Fibroblast of lung (primary cell): ENCODE results near the gene PDLIM4. TPM values are rescaled to one million over a fixed set of nuclear protein-coding genes. Genes with fewer than 3 reads are reported as not detected.

Experiments
- DNase-seq, 2 donors: peaks; one replicate each; pipeline versions ENCODE4 v3.0.0 to v3.0.0-alpha.2; 2010; ENCODE audit warnings: low read depth in 2 of 2
- H2AFZ ChIP-seq: 2 replicates; pipeline ENCODE4 v1.5.1; 2012; ENCODE audit warnings: low read length, control low read depth, inconsistent platforms
- H3K27ac ChIP-seq: 2 replicates; pipeline ENCODE4 v1.5.1; 2011; ENCODE audit warnings: low read length, control low read depth; ENCODE audit not compliant: insufficient read depth
- H3K27me3 ChIP-seq: 2 replicates; pipeline ENCODE4 v1.5.1; 2011; ENCODE audit warnings: mild to moderate bottlenecking, low read length; ENCODE audit not compliant: control insufficient read depth, insufficient read depth
- H3K36me3 ChIP-seq: 2 replicates; pipeline ENCODE4 v1.5.1; 2011; ENCODE audit warnings: low read length; ENCODE audit not compliant: control insufficient read depth, insufficient read depth
- H3K4me1 ChIP-seq: 2 replicates; pipeline ENCODE4 v1.5.1; 2011; ENCODE audit warnings: low read length; ENCODE audit not compliant: control insufficient read depth, insufficient read depth; ENCODE audit errors: extremely low read depth
- H3K4me2 ChIP-seq: 2 replicates; pipeline ENCODE4 v1.5.1; 2011; ENCODE audit warnings: low read length, control low read depth; ENCODE audit not compliant: insufficient read depth; ENCODE audit errors: extremely low read depth
- H3K4me3 ChIP-seq, 4 experiments: fragments of 200-600 bp in 1 of 4; sonication (generic) in 1 of 4; replicated peaks in 1 of 4; 2 replicates each; pipeline ENCODE4 v1.5.1; 2011 to 2016; ENCODE audit warnings: low read length in 4 of 4, low read depth in 3 of 4, mild to moderate bottlenecking in 3 of 4, control low read depth in 2 of 4, inconsistent platforms in 1 of 4, mixed read lengths in 1 of 4; ENCODE audit not compliant: insufficient read depth in 1 of 4; ENCODE audit errors: control extremely low read depth in 1 of 4
- H3K79me2 ChIP-seq: 2 replicates; pipeline ENCODE4 v1.5.1; 2012; ENCODE audit warnings: mild to moderate bottlenecking, low read length, inconsistent platforms; ENCODE audit not compliant: control insufficient read depth, insufficient read depth
- H3K9ac ChIP-seq: 2 replicates; pipeline ENCODE4 v1.5.1; 2011; ENCODE audit warnings: mild to moderate bottlenecking, low read length, control low read depth; ENCODE audit not compliant: insufficient read depth
- H3K9me3 ChIP-seq: 2 replicates; pipeline ENCODE4 v1.5.1; 2012; ENCODE audit warnings: low read depth, low read length; ENCODE audit not compliant: control insufficient read depth, insufficient read depth
- H4K20me1 ChIP-seq: 2 replicates; pipeline ENCODE4 v1.5.1; 2011; ENCODE audit warnings: low read length; ENCODE audit not compliant: control insufficient read depth, insufficient read depth; ENCODE audit errors: extremely low read depth
- EZH2 ChIP-seq: IDR thresholded peaks from 2 replicates; pipeline ENCODE4 v1.5.1; 2012; ENCODE audit warnings: low read length, control low read depth, mild to moderate bottlenecking; ENCODE audit errors: missing control alignments
- polyA plus RNA-seq, 2 donors: library from polyadenylated mRNA; depleted of rRNA in 1 of 2; stranded (reverse) in 1 of 2; unstranded in 1 of 2; fragments of >200 nt; gene quantifications; 2 replicates each; pipeline ENCODE4 v1.2.1, GENCODE V29; 2011 to 2012; ENCODE audit warnings: missing spikeins in 1 of 2
- total RNA-seq: library from RNA; depleted of rRNA; stranded (reverse); fragments of >200 nt; gene quantifications from 2 replicates; pipeline ENCODE4 v1.2.1, GENCODE V29; 2014
- TF ChIP-seq, protein P1 (sequence below), 2 donors: IDR thresholded peaks in 1 of 2; conservative IDR thresholded peaks in 1 of 2; 1 replicate in 1 of 2; 2 replicates in 1 of 2; pipeline ENCODE4 v1.5.1; 2011 to 2012; ENCODE audit warnings: low read length in 2 of 2, control low read depth in 1 of 2, inconsistent platforms in 1 of 2, low read depth in 1 of 2, mild to moderate bottlenecking in 1 of 2

Gene PDLIM4
- total and polyA plus RNA-seq, 2 donors (not counting 1 experiment from before 2014, with no cell fraction given): 10.7 to 67.2 TPM

DNA sequence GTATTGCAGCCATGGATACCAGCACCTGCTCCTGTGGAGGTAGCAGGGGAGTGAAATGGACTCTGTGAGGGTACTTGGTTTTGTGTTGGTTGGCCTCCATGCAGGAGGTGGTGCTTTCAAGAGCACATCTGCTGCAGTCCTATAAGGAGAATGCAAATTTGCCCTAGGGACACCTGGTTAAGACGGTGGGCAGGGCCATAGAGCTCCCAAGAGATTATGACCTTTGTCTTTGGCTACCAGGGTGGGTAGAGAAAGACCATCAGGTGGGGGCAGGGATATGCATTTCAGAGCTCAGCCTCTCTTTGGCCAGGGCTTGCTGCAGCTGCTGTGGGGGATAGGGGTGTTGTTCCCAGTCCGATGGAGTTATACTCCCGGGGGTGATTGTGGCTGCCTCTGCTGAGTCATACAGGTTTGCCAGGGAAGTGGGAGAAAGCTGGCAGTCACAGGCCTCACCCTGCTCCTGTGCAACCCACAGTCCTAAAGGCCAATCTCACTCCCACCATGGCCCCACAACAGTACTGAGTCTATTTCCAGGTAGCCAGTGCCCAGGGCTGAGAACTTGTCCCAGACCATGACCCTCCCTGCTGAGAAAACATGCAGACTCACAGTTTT, 14.0 kb upstream of the PDLIM4 start:
- Histone ChIP-seq H3K27me3 (no peaks in the 10 kb centered on the region), H3K9ac (no peak overlapping the region), H3K9me3 (no peaks in the 10 kb centered on the region), H3K36me3 (no peaks in the 10 kb centered on the region), H3K27ac (no peak overlapping the region), H3K79me2 (no peaks in the 10 kb centered on the region), H3K4me3 (no peak overlapping the region), H3K4me2 (no peak overlapping the region), H3K4me1 (no peaks in the 10 kb centered on the region), H2AFZ (no peak overlapping the region), H4K20me1 (no peaks in the 10 kb centered on the region)
- TF ChIP-seq, protein P1, sequence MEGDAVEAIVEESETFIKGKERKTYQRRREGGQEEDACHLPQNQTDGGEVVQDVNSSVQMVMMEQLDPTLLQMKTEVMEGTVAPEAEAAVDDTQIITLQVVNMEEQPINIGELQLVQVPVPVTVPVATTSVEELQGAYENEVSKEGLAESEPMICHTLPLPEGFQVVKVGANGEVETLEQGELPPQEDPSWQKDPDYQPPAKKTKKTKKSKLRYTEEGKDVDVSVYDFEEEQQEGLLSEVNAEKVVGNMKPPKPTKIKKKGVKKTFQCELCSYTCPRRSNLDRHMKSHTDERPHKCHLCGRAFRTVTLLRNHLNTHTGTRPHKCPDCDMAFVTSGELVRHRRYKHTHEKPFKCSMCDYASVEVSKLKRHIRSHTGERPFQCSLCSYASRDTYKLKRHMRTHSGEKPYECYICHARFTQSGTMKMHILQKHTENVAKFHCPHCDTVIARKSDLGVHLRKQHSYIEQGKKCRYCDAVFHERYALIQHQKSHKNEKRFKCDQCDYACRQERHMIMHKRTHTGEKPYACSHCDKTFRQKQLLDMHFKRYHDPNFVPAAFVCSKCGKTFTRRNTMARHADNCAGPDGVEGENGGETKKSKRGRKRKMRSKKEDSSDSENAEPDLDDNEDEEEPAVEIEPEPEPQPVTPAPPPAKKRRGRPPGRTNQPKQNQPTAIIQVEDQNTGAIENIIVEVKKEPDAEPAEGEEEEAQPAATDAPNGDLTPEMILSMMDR (conservative IDR thresholded peaks at IDR 0.05 in 1 of 2, IDR thresholded peaks at IDR 0.05 in 1 of 2; ENCODE audit: low read depth in 1 of 2, low read length in 2 of 2): no peak
- no peak for TF ChIP-seq EZH2
- no peak for DNase-seq

DNA sequence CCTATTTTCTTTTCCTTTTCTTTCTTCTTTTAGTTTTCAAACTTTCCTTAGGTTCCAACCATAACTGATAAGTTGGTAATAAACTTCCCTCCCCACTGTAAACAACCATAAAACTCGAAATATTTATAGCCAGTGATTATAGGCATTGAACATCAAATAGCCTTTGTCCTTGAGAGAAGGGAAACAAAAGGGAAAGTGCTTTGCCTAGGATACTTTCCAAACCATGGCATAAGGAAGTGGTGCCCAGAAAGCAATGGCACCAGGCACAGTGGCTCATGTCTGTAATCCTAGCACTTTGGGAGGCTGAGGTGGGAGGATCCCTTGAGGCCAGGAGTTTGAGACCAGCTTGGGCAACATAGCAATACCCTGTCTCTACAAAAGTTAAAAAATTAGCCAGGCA, 11.9 kb upstream of the PDLIM4 start:
- Histone ChIP-seq H3K9ac (no peak overlapping the region), H3K27ac (no peak overlapping the region), H3K79me2 (no peaks in the 10 kb centered on the region), H3K27me3 (no peaks in the 10 kb centered on the region), H4K20me1 (no peaks in the 10 kb centered on the region), H3K4me3 (no peak overlapping the region), H3K4me1 (no peaks in the 10 kb centered on the region), H3K36me3 (no peaks in the 10 kb centered on the region), H3K9me3 (no peaks in the 10 kb centered on the region), H3K4me2 (no peak overlapping the region), H2AFZ (no peak overlapping the region)
- TF ChIP-seq EZH2: no peak
- TF ChIP-seq, protein P1 (conservative IDR thresholded peaks at IDR 0.05 in 1 of 2, IDR thresholded peaks at IDR 0.05 in 1 of 2; ENCODE audit: low read depth in 1 of 2, low read length in 2 of 2): no peak
- DNase-seq: no peak

DNA sequence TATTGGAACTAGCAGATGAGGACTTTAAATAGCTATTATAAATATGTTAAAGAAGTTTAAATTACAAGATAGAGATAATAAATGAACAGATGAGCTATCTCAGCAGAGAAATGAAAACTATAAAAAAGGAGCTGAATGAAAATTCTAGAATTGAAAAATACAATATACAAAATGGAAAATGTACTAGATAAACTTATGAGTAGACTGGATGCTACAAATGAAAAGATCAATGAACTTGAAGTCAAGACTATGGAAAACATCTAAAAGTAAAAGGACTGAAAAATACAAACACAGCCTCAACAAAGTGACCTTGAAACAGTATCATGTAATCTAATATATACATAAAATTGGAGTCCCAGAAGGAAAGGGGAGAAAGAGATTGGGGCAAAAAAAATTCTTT, 10.7 kb upstream of the PDLIM4 start:
- no peaks in the 10 kb centered on the region for H4K20me1 ChIP-seq

More for the DNA sequence above, 10.7 kb upstream of the PDLIM4 start:
- Histone ChIP-seq H3K79me2 (no peaks in the 10 kb centered on the region), H3K4me3 (no peak overlapping the region), H3K9ac (no peak overlapping the region), H3K27me3 (no peaks in the 10 kb centered on the region), H3K36me3 (no peaks in the 10 kb centered on the region), H3K9me3 (no peaks in the 10 kb centered on the region), H2AFZ (no peak overlapping the region), H3K4me2 (no peak overlapping the region), H3K27ac (no peak overlapping the region), H3K4me1 (no peaks in the 10 kb centered on the region)
- TF ChIP-seq EZH2: no peak
- TF ChIP-seq, protein P1 (conservative IDR thresholded peaks at IDR 0.05 in 1 of 2, IDR thresholded peaks at IDR 0.05 in 1 of 2; ENCODE audit: low read depth in 1 of 2, low read length in 2 of 2): no peak
- no peak for DNase-seq
